GM18873 (cell line): ENCODE data around the gene GLT6D1.
"Not testable (repeated sequence)": the region's sequence is repeated elsewhere in the genome, so short reads cannot be mapped to it uniquely, and the experiment has no call there.

Source experiments
- ATAC-seq: cut with Tn5 transposase; IDR thresholded peaks from one replicate; pipeline ENCODE4 v1.9.1; 2021; ENCODE audit warnings: mild to moderate bottlenecking, moderate library complexity, moderate number of reproducible peaks; ENCODE audit not compliant: unreplicated experiment, low FRiP score

The GLT6D1 gene

GRCh38 chr9:135639196-135639595 lies at the start of gene GLT6D1:
Gene GLT6D1, minus strand, starts transcription at chr9:135639540. Its CDS starts 353 bp downstream, at chr9:135639187.
- no peak for ATAC-seq

GRCh38 chr9:135689011-135689410 lies 49.7 kb upstream of the GLT6D1 start:
- ATAC-seq, result no peak

- no peak for ATAC-seq
Measured at GRCh38 chr9:135687216-135687615, 47.9 kb upstream of the GLT6D1 start.

- ATAC-seq, result no peak
Measured at GRCh38 chr9:135684691-135685090, 45.4 kb upstream of the GLT6D1 start.

- ATAC-seq, result no peak
Measured at GRCh38 chr9:135683401-135684034, 44.2 kb upstream of the GLT6D1 start.

- ATAC-seq, result no peak
Measured at GRCh38 chr9:135681161-135681560, 41.8 kb upstream of the GLT6D1 start.

GRCh38 chr9:135680056-135680455 lies 40.7 kb upstream of the GLT6D1 start:
- ATAC-seq, result no peak

GRCh38 chr9:135678236-135679017 lies 39.1 kb upstream of the GLT6D1 start:
- ATAC-seq, result no peak

GRCh38 chr9:135677641-135678168 lies 38.4 kb upstream of the GLT6D1 start:
- no peak for ATAC-seq

GRCh38 chr9:135676891-135677290 lies 37.6 kb upstream of the GLT6D1 start:
- no peak for ATAC-seq

- ATAC-seq, result no peak
Measured at GRCh38 chr9:135674977-135675376, 35.6 kb upstream of the GLT6D1 start.

GRCh38 chr9:135673941-135674340 lies 34.6 kb upstream of the GLT6D1 start:
- ATAC-seq, result no peak

- ATAC-seq, result not testable (repeated sequence)
Measured at GRCh38 chr9:135672786-135673185, 33.4 kb upstream of the GLT6D1 start.

GRCh38 chr9:135671591-135672041 lies 32.3 kb upstream of the GLT6D1 start:
- ATAC-seq, result no peak

GRCh38 chr9:135670721-135671590 lies 31.6 kb upstream of the GLT6D1 start:
- no peak for ATAC-seq

- ATAC-seq, result no peak
Measured at GRCh38 chr9:135669616-135670285, 30.4 kb upstream of the GLT6D1 start.

GRCh38 chr9:135669018-135669417 lies 29.7 kb upstream of the GLT6D1 start:
- not testable (repeated sequence) for ATAC-seq

- ATAC-seq, result no peak
Measured at GRCh38 chr9:135667463-135668001, 28.2 kb upstream of the GLT6D1 start.

- ATAC-seq, result no peak
Measured at GRCh38 chr9:135666534-135667462, 27.5 kb upstream of the GLT6D1 start.
